GM19023 (cell line): ENCODE data around the gene CSPG4.
"Not testable (repeated sequence)": the region's sequence is repeated elsewhere in the genome, so short reads cannot be mapped to it uniquely, and the experiment has no call there.

Experiments used
- ATAC-seq: cut with Tn5 transposase; IDR thresholded peaks from one replicate; pipeline ENCODE4 v1.9.1; 2021; ENCODE audit warnings: mild to moderate bottlenecking, moderate library complexity; ENCODE audit not compliant: unreplicated experiment

The CSPG4 gene

GRCh38 chr15:75742346-75742745 lies 29.7 kb upstream of the CSPG4 start:
- ATAC-seq = not testable (repeated sequence)

GRCh38 chr15:75739791-75740190 lies 27.1 kb upstream of the CSPG4 start:
- ATAC-seq = no peak

- peak; percentile 97 for ATAC-seq
These were observed 26.1 kb upstream of the CSPG4 start for GRCh38 chr15:75738647-75739325.

GRCh38 chr15:75738014-75738646 lies 25.5 kb upstream of the CSPG4 start:
- ATAC-seq = peak; percentile 21

GRCh38 chr15:75737116-75738013 lies 24.7 kb upstream of the CSPG4 start:
- ATAC-seq = not testable (repeated sequence)

- ATAC-seq = no peak
These were observed 23.6 kb upstream of the CSPG4 start for GRCh38 chr15:75736256-75736655.

GRCh38 chr15:75734861-75735760 lies 22.5 kb upstream of the CSPG4 start:
- not testable (repeated sequence) for ATAC-seq

GRCh38 chr15:75733761-75734651 lies 21.4 kb upstream of the CSPG4 start:
- ATAC-seq = no peak

GRCh38 chr15:75732809-75733451 lies 20.3 kb upstream of the CSPG4 start:
- ATAC-seq = no peak

- ATAC-seq = no peak
These were observed 19.6 kb upstream of the CSPG4 start for GRCh38 chr15:75732177-75732808.

GRCh38 chr15:75731248-75732151 lies 18.9 kb upstream of the CSPG4 start:
- ATAC-seq = no peak

GRCh38 chr15:75730376-75731247 lies 18.0 kb upstream of the CSPG4 start:
- not testable (repeated sequence) for ATAC-seq

GRCh38 chr15:75729326-75730069 lies 16.9 kb upstream of the CSPG4 start:
- no peak for ATAC-seq

GRCh38 chr15:75727851-75728715 lies 15.4 kb upstream of the CSPG4 start:
- no peak for ATAC-seq

- no peak for ATAC-seq
These were observed 14.4 kb upstream of the CSPG4 start for GRCh38 chr15:75727031-75727531.
